HL-60 (cell line): ENCODE results near the gene TMPRSS3.

Experiments used
- GABPA ChIP-seq: IDR thresholded peaks from 2 replicates; pipeline ENCODE4 v1.6.1; 2012; ENCODE audit warnings: low read depth
- POLR2AphosphoS5 ChIP-seq: IDR thresholded peaks from 2 replicates; pipeline ENCODE4 v1.6.1; 2012; ENCODE audit warnings: low read depth
- SPI1 ChIP-seq: IDR thresholded peaks from 2 replicates; pipeline ENCODE4 v1.6.1; 2012; ENCODE audit warnings: low read depth, mild to moderate bottlenecking, borderline replicate concordance
- TF ChIP-seq, protein P1 (sequence below): IDR thresholded peaks from one replicate; pipeline ENCODE4 v1.5.1; 2011; ENCODE audit warnings: low read length, control low read depth, inconsistent platforms; ENCODE audit not compliant: insufficient read depth
- TF ChIP-seq, protein P2 (sequence below): IDR thresholded peaks from 2 replicates; pipeline ENCODE4 v1.6.1; 2012; ENCODE audit warnings: low read depth; ENCODE audit not compliant: insufficient replicate concordance

DNA sequence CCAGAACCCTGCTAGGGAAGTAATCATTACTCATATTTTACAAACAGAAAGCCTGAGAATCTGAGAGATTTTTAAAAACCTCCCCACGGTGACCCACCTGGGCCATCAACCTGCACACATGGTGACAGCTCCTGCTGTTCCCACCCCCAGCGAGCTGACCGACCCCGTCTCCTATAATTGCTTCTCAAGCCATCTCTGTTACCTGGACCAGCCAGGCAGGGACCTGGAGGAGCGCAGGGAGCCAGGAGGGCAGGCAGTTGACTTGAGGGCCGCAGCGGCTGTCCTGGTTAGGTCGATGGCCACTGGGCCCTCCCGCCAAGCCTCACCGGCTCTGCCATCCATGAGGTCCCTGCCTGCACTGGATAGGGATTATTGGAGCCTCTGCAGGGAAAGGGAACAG, 52.8 kb downstream of the TMPRSS3 start:
- TF ChIP-seq POLR2AphosphoS5 (no peak), GABPA (no peak), SPI1 (no peak)
- TF ChIP-seq, protein P1, sequence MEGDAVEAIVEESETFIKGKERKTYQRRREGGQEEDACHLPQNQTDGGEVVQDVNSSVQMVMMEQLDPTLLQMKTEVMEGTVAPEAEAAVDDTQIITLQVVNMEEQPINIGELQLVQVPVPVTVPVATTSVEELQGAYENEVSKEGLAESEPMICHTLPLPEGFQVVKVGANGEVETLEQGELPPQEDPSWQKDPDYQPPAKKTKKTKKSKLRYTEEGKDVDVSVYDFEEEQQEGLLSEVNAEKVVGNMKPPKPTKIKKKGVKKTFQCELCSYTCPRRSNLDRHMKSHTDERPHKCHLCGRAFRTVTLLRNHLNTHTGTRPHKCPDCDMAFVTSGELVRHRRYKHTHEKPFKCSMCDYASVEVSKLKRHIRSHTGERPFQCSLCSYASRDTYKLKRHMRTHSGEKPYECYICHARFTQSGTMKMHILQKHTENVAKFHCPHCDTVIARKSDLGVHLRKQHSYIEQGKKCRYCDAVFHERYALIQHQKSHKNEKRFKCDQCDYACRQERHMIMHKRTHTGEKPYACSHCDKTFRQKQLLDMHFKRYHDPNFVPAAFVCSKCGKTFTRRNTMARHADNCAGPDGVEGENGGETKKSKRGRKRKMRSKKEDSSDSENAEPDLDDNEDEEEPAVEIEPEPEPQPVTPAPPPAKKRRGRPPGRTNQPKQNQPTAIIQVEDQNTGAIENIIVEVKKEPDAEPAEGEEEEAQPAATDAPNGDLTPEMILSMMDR = no peak
- TF ChIP-seq, protein P2, sequence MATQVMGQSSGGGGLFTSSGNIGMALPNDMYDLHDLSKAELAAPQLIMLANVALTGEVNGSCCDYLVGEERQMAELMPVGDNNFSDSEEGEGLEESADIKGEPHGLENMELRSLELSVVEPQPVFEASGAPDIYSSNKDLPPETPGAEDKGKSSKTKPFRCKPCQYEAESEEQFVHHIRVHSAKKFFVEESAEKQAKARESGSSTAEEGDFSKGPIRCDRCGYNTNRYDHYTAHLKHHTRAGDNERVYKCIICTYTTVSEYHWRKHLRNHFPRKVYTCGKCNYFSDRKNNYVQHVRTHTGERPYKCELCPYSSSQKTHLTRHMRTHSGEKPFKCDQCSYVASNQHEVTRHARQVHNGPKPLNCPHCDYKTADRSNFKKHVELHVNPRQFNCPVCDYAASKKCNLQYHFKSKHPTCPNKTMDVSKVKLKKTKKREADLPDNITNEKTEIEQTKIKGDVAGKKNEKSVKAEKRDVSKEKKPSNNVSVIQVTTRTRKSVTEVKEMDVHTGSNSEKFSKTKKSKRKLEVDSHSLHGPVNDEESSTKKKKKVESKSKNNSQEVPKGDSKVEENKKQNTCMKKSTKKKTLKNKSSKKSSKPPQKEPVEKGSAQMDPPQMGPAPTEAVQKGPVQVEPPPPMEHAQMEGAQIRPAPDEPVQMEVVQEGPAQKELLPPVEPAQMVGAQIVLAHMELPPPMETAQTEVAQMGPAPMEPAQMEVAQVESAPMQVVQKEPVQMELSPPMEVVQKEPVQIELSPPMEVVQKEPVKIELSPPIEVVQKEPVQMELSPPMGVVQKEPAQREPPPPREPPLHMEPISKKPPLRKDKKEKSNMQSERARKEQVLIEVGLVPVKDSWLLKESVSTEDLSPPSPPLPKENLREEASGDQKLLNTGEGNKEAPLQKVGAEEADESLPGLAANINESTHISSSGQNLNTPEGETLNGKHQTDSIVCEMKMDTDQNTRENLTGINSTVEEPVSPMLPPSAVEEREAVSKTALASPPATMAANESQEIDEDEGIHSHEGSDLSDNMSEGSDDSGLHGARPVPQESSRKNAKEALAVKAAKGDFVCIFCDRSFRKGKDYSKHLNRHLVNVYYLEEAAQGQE = no peak
